ENCODE measurements around the gene CEP152. TPM values are rescaled to one million over a fixed set of nuclear protein-coding genes. Genes with fewer than 3 reads are reported as not detected.

The CEP152 gene
- total and polyA plus RNA-seq, 9 of the 15 experiments (the other 6 are each of a cell fraction or from before 2014, with no cell fraction given), result 9.9 to 43.0 (median 23.6) TPM

DNA sequence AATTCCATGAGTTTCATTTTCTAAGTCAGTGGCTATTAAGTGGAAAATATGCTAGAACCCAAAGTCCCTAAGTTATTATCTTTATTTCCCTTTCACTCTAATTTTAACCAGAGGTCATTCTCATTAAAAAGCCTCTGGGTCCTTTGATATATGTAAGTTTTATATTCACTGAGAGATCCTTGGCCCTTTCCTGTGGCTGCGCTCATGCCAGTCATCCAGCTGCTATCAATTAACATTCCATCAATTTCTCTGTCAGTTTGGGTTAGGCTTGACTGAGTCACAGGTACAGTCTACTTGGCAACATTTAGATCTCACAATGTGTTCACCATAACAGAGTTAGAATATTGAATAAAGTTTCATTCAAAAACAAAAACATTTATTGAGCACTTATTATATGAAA is 107.3 kb downstream of the CEP152 start (continued):
- TF ChIP-seq, protein P1, sequence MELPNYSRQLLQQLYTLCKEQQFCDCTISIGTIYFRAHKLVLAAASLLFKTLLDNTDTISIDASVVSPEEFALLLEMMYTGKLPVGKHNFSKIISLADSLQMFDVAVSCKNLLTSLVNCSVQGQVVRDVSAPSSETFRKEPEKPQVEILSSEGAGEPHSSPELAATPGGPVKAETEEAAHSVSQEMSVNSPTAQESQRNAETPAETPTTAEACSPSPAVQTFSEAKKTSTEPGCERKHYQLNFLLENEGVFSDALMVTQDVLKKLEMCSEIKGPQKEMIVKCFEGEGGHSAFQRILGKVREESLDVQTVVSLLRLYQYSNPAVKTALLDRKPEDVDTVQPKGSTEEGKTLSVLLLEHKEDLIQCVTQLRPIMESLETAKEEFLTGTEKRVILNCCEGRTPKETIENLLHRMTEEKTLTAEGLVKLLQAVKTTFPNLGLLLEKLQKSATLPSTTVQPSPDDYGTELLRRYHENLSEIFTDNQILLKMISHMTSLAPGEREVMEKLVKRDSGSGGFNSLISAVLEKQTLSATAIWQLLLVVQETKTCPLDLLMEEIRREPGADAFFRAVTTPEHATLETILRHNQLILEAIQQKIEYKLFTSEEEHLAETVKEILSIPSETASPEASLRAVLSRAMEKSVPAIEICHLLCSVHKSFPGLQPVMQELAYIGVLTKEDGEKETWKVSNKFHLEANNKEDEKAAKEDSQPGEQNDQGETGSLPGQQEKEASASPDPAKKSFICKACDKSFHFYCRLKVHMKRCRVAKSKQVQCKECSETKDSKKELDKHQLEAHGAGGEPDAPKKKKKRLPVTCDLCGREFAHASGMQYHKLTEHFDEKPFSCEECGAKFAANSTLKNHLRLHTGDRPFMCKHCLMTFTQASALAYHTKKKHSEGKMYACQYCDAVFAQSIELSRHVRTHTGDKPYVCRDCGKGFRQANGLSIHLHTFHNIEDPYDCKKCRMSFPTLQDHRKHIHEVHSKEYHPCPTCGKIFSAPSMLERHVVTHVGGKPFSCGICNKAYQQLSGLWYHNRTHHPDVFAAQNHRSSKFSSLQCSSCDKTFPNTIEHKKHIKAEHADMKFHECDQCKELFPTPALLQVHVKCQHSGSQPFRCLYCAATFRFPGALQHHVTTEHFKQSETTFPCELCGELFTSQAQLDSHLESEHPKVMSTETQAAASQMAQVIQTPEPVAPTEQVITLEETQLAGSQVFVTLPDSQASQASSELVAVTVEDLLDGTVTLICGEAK (IDR thresholded peaks at IDR 0.05), result peak; percentile 63
- TF ChIP-seq, protein P1 (CRISPR knock-in tag; IDR thresholded peaks at IDR 0.05), result no peak
- TF ChIP-seq RBM25 (IDR thresholded peaks at IDR 0.05; ENCODE audit: low read depth, low read length, severe bottlenecking), result peak; percentile 22
